Fibroblast of villous mesenchyme (primary cell): ENCODE measurements around the gene NPLOC4. TPM values are rescaled to one million over a fixed set of nuclear protein-coding genes. Genes with fewer than 3 reads are reported as not detected.

Experiments
- DNase-seq: peaks from one replicate; pipeline ENCODE4 v3.0.0-alpha.2; 2010; ENCODE audit warnings: low read depth
- H3K4me3 ChIP-seq: 2 replicates; pipeline ENCODE4 v1.5.1; 2011; ENCODE audit warnings: low read depth, mild to moderate bottlenecking, low read length
- total RNA-seq: library from RNA; depleted of rRNA; stranded (reverse); fragments of >200 nt; gene quantifications from 2 replicates; pipeline ENCODE4 v1.2.3, GENCODE V29; 2012
- TF ChIP-seq, protein P1 (sequence below): IDR thresholded peaks from 2 replicates; pipeline ENCODE4 v1.5.1; 2012; ENCODE audit warnings: low read depth, mild to moderate bottlenecking, low read length; ENCODE audit not compliant: insufficient read depth

The NPLOC4 gene
- total RNA-seq, 1 donor: 96.7 TPM

DNA sequence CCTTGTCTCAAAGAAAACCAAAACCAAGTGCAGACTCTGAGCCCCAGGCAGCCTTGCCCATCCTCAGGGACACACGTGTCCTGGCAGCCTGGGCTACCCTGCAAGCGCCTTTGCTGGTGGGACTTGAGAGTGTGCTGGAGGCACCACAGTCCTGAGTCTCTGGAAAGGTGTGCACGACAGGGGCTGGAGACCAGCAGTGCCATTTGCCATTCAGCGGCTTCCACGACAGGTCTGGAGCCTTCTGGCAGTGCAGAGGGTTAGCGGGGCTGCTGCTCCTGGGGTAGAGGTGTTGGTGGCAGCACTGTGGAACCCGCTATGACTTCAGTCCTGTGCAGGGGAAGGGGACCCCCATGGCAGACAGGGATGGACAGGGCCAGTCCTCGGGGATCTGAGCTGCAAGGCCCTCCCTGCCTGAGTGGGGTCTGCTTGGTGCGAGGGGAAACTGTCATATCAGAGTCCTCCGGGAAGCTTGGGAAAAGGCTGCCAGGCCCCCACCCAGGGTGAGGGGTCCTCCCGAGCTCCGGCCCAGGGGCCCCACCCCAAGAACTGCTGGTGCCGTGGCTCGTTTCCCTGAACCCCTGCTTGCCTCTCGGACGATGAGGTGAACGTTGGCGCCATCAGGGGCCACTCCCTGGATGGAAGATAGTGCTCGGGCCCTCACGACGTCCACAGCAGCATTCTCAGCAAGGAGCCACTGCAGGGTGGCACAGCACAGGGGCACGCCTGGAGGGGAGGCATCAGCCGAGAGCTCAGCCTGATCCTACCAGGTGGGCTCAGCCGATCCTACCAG, 91.6 kb downstream of the NPLOC4 start:
- TF ChIP-seq, protein P1, sequence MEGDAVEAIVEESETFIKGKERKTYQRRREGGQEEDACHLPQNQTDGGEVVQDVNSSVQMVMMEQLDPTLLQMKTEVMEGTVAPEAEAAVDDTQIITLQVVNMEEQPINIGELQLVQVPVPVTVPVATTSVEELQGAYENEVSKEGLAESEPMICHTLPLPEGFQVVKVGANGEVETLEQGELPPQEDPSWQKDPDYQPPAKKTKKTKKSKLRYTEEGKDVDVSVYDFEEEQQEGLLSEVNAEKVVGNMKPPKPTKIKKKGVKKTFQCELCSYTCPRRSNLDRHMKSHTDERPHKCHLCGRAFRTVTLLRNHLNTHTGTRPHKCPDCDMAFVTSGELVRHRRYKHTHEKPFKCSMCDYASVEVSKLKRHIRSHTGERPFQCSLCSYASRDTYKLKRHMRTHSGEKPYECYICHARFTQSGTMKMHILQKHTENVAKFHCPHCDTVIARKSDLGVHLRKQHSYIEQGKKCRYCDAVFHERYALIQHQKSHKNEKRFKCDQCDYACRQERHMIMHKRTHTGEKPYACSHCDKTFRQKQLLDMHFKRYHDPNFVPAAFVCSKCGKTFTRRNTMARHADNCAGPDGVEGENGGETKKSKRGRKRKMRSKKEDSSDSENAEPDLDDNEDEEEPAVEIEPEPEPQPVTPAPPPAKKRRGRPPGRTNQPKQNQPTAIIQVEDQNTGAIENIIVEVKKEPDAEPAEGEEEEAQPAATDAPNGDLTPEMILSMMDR: no peak
- DNase-seq: no peak

GRCh38 chr17:81544281-81544974, 92.5 kb downstream of the NPLOC4 start:
- TF ChIP-seq, protein P1: no peak
- H3K4me3 ChIP-seq: no peak overlapping the region
- DNase-seq: no peak

More for the DNA sequence above, 91.6 kb downstream of the NPLOC4 start:
- no peak overlapping the region for H3K4me3 ChIP-seq

- TF ChIP-seq, protein P1: no peak
- H3K4me3 ChIP-seq: no peak overlapping the region
- DNase-seq: no peak
Observed at GRCh38 chr17:81543756-81544155, 93.2 kb downstream of the NPLOC4 start.

DNA sequence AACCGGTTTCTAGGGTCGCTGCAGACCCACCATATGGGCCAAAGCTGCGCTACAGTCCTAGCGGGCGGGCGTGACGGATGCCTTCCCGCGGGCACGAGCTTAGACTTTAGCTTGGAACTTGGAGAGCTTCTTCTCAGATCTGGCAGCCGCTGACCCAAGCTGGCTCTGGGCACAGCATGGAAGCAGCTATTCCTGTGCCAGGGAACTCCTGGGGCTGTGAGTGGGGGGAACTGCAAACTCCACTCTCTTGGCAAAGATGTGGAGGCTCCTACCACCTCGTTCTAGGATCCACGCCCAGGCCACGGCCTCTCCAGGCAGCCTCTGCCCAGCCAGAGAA, 93.6 kb downstream of the NPLOC4 start:
- TF ChIP-seq, protein P1: no peak
- no peak for DNase-seq
- no peak overlapping the region for H3K4me3 ChIP-seq

DNA sequence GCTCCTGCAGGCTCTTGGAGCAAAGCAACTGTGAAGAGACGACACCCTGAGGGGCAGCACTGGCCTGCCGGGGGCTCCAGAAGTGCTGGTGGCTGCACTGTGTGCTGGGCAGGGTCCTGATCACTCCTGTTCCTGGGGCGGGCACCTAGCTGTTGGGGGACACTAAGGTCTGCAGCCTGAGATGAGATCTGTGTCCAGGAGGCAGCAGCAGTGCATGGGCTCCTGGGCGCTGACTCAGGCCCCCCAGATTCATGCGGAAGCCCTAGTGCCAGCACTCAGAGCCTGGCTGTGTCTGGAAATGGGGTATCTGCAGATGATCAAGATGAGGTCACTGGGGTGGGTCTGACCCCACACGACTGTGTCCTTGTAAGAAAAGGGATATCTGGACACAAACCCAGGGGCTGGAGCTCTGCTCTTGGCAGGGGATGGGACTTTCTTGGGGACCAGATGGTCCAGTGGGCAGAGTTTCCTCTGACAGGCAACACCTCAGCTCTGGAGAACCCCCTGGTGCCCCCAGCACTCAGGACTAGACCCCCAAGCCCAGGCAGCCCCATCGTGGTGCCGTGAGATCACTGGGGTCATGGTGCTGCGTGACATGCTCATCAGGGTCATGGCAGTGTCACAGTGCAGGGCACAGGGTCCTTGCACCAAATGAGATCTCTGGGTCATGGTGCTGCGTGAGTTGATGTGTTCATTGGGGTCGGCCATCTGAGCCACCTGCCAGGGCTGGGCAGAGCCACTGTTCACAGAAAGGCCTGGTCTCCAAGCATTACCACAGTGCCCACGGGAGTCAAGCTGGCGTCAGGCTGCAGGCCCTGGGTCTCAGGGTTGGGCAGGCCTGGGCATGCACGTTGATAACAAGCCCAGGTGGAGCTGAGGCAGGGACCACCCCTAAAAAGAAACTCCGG, 94.2 kb downstream of the NPLOC4 start:
- H3K4me3 ChIP-seq: no peak overlapping the region
- TF ChIP-seq, protein P1: no peak
- no peak for DNase-seq

- H3K4me3 ChIP-seq: no peak overlapping the region
- TF ChIP-seq, protein P1: no peak
- no peak for DNase-seq
Observed at GRCh38 chr17:81541123-81541522, 95.8 kb downstream of the NPLOC4 start.
